Bone marrow (tissue), 2 donors: ENCODE results near the gene PKDCC.

Experiments
- DNase-seq, 2 donors: peaks; one replicate each; lab custom pipeline; 2025; lab: John Stamatoyannopoulos, UW

The PKDCC gene

DNA sequence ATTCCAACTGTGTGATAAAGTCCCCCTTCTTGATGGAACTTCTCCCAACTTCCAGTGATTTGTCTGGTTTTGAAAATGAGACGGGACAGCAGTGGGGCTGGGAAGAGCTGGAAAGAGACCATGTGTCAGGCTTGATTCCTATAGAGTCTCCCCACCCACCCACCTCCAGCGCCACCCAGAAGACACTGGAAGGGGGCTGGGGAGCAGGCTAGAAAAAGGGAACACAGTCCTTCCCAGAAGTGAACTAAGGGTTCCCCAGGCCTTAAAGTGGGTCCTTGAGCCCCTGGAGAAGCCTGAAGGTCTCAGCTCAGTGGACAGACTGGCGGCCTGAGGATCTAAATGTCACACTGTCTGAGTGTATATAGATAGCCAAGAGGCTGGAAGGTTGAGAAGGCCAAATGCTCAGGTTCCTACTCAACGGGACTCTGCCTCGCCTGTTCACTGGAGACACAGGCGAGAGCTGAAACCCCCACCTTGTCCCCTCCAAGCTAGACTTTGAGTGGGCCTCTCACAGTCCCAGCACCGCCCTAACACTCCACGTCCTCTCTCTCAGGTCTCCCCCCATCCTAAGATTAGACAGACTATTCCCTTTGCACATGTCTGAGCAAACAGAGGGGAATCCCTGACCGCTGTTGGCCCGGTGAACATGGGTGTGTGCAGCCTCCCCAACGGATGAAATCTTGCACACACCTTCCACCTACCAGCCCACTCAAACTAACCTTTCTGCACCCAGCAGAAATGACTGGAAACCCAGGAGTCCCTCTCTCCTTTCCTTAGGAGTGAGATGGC lies 1.6 kb downstream of the PKDCC start:
- DNase-seq = no peak

DNA sequence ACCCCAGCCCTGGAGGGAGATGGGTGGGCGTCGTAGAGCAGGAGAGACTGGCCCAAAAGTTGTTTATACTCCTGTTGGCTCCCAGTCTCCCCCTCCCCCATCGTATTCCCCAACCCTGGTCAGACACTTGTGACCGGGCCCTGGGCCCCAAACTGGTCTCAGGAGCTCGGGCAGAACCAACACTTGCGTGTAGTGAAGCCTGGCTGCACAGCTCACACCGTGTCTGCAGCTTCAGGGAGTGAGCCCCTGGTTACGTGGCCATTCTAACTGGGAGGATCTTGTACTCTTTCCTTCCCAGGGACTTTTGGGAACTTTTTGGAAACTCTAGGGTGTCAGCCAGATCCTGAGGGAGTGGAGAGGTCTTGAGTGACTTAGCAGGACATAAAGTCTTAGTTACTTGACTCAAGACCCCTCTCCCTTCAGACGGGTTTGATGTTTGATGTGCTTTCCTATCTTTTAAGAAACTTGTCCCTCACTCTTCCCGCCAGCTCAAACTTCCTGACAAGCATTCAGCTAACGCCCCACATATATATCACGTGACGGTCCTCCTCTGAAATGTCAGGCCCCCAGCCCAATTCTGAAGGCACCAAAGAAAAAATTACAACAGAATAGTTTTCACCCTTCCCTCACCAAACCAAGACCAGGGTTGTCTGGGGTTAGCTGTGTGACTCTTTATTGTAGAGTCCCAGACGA lies 2.3 kb downstream of the PKDCC start:
- no peak for DNase-seq

- DNase-seq = no peak
These were observed 3.1 kb downstream of the PKDCC start for GRCh38 chr2:42050703-42051542.

- DNase-seq = no peak
These were observed 3.9 kb downstream of the PKDCC start for GRCh38 chr2:42051543-42052235.

DNA sequence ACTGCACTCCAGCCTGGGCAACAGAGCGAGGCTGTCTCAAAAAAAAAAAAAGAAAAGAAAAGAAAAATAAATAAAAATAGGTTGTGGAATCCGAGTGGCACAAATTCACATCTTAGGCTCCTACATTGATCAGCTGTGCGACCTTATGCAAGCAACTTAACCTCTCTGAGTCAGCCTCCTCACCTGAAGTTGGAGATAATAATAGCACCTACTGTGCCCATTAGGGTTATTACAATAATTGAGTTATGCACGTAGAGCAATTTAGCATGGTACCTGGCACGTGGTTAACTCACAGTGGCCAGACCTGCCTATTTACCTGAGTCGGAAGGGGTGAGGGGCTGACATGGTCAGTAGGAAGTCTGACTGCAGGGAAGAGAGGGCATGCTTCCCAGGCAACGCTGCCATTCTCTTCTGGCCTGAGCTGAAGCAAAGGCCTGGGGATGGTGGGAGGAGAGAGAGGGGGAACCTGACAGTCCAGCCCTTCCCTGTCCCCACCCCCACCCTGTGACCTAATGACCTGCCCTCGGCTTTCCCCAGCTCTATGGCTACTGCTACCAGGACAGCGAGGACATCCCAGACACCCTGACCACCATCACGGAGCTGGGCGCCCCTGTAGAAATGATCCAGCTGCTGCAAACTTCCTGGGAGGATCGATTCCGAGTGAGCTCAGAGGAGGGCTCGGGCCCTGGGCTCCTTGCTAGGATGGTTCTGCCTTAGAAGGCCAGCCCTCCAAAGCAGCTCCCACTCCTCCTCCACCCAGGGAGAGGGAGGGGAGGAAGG lies 5.1 kb downstream of the PKDCC start:
- DNase-seq = no peak

- no peak for DNase-seq
These were observed 5.6 kb downstream of the PKDCC start for GRCh38 chr2:42053482-42053790.

GRCh38 chr2:42053791-42054701 lies 6.2 kb downstream of the PKDCC start:
- no peak for DNase-seq

GRCh38 chr2:42054714-42055430 lies 7.1 kb downstream of the PKDCC start:
- no peak for DNase-seq

DNA sequence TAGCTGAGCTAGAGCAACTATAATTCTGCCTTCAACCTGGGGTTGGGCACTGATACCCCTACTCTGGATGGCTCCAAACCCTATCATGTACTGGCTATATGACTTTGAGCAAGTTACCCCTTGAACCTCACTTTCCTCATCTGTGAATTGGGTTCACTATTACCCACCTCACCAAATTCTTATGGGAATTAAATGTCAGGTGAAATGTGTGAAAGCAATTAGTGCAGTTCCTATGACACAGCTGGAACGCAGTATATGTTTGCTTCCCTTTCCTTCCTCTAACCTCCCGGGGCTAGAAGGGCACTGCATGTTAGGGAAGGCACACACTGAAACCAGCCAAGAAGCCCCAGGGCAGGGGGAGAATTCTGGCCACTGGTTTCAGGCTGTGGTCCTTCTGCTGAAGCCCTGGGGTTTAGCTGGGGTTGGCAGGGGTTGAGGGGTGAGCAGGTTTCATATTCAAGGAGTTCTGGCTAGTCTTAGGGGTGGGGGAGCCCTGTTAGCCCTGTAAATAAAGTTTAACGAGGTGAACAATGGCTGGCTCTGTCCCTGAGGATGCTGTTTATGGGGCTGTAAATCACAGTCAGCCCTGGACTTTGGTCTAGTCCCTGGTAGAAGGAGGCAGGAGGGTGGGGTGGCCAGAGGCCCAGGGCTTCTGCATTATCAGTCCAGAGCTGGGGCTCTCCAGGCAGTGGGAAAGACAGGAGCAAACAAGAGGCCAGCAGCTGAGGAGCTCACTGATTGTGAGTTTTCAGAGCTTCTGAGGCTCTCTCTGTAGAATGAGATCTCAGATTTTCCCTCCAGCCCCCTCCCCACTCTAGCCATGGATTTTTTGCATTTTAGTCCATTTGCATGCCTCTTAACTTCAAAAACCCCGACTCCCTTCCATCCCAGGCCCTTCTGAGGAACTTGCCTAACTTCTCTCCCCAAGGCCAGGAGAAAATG lies 8.0 kb downstream of the PKDCC start:
- no peak for DNase-seq

DNA sequence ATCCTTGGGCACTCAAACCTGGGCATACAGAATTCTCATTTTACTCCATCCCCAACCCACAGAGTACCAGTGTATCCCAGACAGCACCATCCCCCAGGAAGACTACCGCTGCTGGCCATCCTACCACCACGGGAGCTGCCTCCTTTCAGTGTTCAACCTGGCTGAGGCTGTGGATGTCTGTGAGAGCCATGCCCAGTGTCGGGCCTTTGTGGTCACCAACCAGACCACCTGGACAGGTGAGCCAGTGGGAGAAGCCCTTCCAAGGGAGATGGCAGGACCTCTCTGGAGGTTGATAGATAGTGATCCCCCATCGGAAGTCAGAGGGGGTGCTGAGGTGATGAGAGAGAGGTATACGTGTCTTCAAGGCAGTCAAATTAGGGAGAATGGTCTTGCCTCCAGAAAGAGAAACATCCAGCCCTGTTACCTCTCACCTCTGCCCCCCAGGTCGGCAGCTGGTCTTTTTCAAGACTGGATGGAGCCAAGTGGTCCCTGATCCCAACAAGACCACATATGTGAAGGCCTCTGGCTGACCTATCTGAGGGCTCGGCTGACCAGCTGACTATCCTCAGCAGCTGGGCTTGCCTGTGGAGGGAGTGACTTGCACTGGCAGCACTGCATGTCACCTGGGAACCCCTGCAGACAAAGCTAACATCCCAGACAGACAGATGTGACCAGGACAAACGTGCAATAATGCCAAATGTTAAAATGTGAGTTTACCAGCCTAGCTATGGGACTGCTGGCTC lies 9.5 kb downstream of the PKDCC start:
- DNase-seq = no peak

DNA sequence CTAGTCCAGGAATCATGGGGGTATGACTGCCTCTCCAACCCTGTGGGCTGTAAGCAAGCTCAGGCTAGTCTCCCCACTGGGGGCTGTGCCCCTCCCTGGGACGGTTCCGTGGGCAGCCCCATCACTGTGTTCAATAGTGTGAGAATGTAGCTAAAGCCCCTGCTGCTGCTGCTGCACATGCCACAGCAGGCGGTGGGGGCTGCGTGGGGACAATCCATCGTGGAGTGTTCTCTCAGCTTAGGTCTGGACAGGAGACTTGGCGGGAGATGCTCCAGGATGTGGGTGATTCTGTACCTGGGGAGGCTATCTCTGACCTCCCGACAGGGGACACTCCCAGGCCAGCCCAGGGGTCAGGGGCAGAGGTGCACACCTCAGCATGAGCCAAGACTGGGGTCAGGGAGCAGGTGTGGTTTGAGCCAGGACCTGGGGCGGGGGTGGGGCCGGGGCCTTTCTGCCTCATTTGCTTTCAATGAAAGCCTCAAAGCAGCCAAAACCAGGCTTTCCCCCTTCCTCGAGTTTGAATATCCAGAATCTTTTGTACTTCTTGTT lies 10.2 kb downstream of the PKDCC start:
- no peak for DNase-seq

GRCh38 chr2:42059261-42059898 lies 11.6 kb downstream of the PKDCC start:
- no peak for DNase-seq

GRCh38 chr2:42060028-42060427 lies 12.2 kb downstream of the PKDCC start:
- no peak for DNase-seq

DNA sequence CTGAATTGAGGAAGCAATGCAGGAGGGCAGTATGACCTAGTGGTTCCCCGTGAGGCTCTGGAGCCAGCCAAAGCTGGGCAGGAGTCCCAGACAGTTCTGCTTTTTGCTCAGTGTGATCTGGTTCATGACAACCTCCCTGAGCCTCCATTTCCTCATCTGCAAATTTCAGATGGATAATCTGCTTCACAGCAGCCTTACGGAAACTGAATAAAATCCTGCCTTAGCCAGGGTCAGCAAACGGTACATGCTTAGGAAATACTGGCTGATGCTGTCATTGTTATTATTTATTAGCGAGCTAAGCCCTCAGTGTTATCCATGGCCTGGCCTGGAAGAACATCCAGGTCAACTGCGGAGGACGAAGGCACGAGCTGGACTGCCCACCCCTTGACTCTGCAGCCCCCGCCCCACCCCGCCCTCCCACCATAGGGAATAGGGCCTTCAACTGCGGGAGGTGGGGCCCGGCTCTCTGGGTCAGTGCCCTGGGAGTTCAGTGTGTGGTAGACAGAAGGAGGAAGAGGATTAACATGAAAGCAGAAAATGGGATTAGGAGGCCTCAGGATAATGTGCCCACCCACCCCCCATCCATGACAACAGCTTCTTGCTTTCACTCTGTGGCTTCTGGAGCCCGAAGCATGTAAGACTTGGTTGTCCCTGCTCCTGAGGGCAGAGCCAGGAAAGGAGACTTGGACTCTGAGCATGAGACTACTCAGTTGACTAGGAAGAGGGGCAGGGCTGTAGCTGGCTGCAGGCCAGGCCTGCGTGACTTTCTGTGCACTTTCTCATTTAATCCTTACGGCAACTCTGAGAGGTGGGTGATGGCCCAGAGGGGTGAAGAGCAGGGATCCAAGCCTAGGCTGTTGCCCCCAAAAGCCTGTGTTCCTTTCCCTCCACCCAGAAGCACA lies 13.1 kb downstream of the PKDCC start:
- DNase-seq = no peak

DNA sequence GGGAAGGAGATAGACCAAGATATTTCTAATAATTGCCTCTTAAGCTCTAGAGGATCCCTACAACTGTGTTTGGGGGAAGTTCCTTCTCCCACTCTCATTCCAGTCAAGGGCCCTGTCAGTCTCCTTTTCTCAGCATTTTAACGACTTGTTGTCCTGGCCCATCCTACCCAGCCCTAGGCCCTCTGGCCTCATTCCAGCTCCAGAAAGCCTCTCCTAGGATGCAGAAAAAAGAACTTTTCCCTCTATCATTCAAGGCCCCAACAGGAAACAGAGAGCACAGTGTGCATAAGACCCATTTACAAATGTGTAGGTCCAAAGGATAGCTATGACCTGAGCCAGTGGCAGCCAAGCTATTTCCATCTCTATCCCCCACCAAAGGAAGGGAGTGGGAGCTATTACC lies 14.0 kb downstream of the PKDCC start:
- DNase-seq = no peak
